ENCODE measurements around the gene ATP1A4.
"Not testable (repeated sequence)": the region's sequence is repeated elsewhere in the genome, so short reads cannot be mapped to it uniquely, and the experiment has no call there.

ATP1A4 gene
- 0 reads per million in 4 experiments for total RNA-seq

- DNase-seq, result no peak
Observed at GRCh38 chr1:160151303-160151702, at the start of gene ATP1A4. TSS of gene ATP1A4 (plus strand) at chr1:160151603. CDS start at chr1:160152041, 438 bp downstream.

- no peak for DNase-seq
Observed at GRCh38 chr1:160101717-160102522, 49.5 kb upstream of the ATP1A4 start.

- DNase-seq, result no peak
Observed at GRCh38 chr1:160103658-160104408, 47.6 kb upstream of the ATP1A4 start.

- no peak for DNase-seq
Observed at GRCh38 chr1:160104486-160104885, 46.9 kb upstream of the ATP1A4 start.

GRCh38 chr1:160105155-160105554 is 46.2 kb upstream of the ATP1A4 start:
- no peak for DNase-seq

- DNase-seq, result no peak
Observed at GRCh38 chr1:160107512-160107911, 43.9 kb upstream of the ATP1A4 start.

GRCh38 chr1:160108888-160109662 is 42.3 kb upstream of the ATP1A4 start:
- DNase-seq, result no peak

GRCh38 chr1:160109686-160110085 is 41.7 kb upstream of the ATP1A4 start:
- DNase-seq, result no peak

- not testable (repeated sequence) for DNase-seq
Observed at GRCh38 chr1:160111462-160111861, 39.9 kb upstream of the ATP1A4 start.

GRCh38 chr1:160112357-160112756 is 39.0 kb upstream of the ATP1A4 start:
- DNase-seq, result no peak

GRCh38 chr1:160113407-160113806 is 38.0 kb upstream of the ATP1A4 start:
- DNase-seq, result no peak

- DNase-seq, result no peak
Observed at GRCh38 chr1:160114085-160114484, 37.3 kb upstream of the ATP1A4 start.

GRCh38 chr1:160115545-160116282 is 35.7 kb upstream of the ATP1A4 start, which contains the start of gene ATP1A2:
TSS of gene ATP1A2 (plus strand) at chr1:160115759. CDS start at chr1:160115862, 103 bp downstream.
- DNase-seq, result no peak

- DNase-seq, result no peak
Observed at GRCh38 chr1:160116283-160117147, 34.9 kb upstream of the ATP1A4 start.

- DNase-seq, result no peak
Observed at GRCh38 chr1:160117300-160117699, 34.1 kb upstream of the ATP1A4 start.

GRCh38 chr1:160117709-160118183 is 33.7 kb upstream of the ATP1A4 start:
- DNase-seq, result no peak

GRCh38 chr1:160118928-160119327 is 32.5 kb upstream of the ATP1A4 start:
- DNase-seq, result no peak

GRCh38 chr1:160120797-160121196 is 30.6 kb upstream of the ATP1A4 start:
- DNase-seq, result no peak

- no peak for DNase-seq
Observed at GRCh38 chr1:160121388-160121787, 30.0 kb upstream of the ATP1A4 start.

GRCh38 chr1:160122978-160123495 is 28.4 kb upstream of the ATP1A4 start:
- no peak for DNase-seq

GRCh38 chr1:160123726-160124125 is 27.7 kb upstream of the ATP1A4 start:
- DNase-seq, result no peak

Measured in effector CD8-positive, alpha-beta T cell (primary cell).